Suprapubic skin (tissue), 4 donors: ENCODE measurements around the gene PLXNA2. TPM values are rescaled to one million over a fixed set of nuclear protein-coding genes. Genes with fewer than 3 reads are reported as not detected.

Source experiments
- DNase-seq, 2 donors: peaks; one replicate each; pipeline ENCODE4 v3.0.0-alpha.2; 2019; ENCODE audit warnings: low spot score in 2 of 2
- H3K27ac ChIP-seq: fragments of 200-600 bp; sonication (generic); one replicate; pipeline ENCODE4 v1.5.1; 2019
- H3K27me3 ChIP-seq: fragments of 200-600 bp; sonication (generic); one replicate; pipeline ENCODE4 v1.5.1; 2019
- H3K36me3 ChIP-seq: fragments of 200-600 bp; sonication (generic); one replicate; pipeline ENCODE4 v1.5.1; 2019
- H3K4me1 ChIP-seq: fragments of 200-600 bp; sonication (generic); one replicate; pipeline ENCODE4 v1.5.1; 2019
- H3K4me3 ChIP-seq: fragments of 200-600 bp; sonication (generic); one replicate; pipeline ENCODE4 v1.5.1; 2019; ENCODE audit warnings: mild to moderate bottlenecking
- H3K9me3 ChIP-seq: fragments of 200-600 bp; sonication (generic); one replicate; pipeline ENCODE4 v1.5.1; 2019
- EP300 ChIP-seq: sonication (generic); formaldehyde crosslinking; IDR thresholded peaks from one replicate; pipeline ENCODE4 v1.6.1; 2017; ENCODE audit warnings: antibody characterized with exemption
- POLR2A ChIP-seq, 2 donors: fragments of 450-650 bp; IDR thresholded peaks; one replicate each; pipeline ENCODE4 v1.6.1; 2017; ENCODE audit warnings: antibody characterized with exemption in 2 of 2, mild to moderate bottlenecking in 2 of 2, moderate library complexity in 2 of 2
- POLR2AphosphoS5 ChIP-seq, 3 donors: sonication (generic); formaldehyde crosslinking; IDR thresholded peaks; one replicate each; pipeline ENCODE4 v1.6.1; 2017; ENCODE audit warnings: antibody characterized with exemption in 3 of 3
- WGBS: methylation state at CpG from one replicate; pipeline ENCODE4 v1.1.5; 2018; 5-methylcytosine and 5-hydroxymethylcytosine counted together
- total RNA-seq, 4 donors: library from RNA; depleted of rRNA; stranded (reverse); fragments of >200 nt; gene quantifications; one replicate each; pipeline ENCODE4 v1.1.0, GENCODE V29; 2016
- TF ChIP-seq, protein P1 (sequence below), 2 donors: fragments of 200-600 bp in 1 of 2; fragments of 450-650 bp in 1 of 2; sonication (generic) in 1 of 2; IDR thresholded peaks; one replicate each; pipeline ENCODE4 v1.5.1; 2016 to 2019; ENCODE audit warnings: antibody characterized with exemption in 2 of 2, mild to moderate bottlenecking in 1 of 2, moderate library complexity in 1 of 2

The PLXNA2 gene
- total RNA-seq, 4 donors from 2014 or later, result 35.3 to 53.9 (median 45.7) TPM

GRCh38 chr1:208161656-208162375 lies 82.4 kb downstream of the PLXNA2 start:
- Histone ChIP-seq H3K36me3 (no peaks in the 10 kb centered on the region), H3K9me3 (no peaks in the 10 kb centered on the region), H3K4me3 (no peak overlapping the region), H3K27ac (peak overlapping the region; percentile 20), H3K4me1 (peaks cover 52% of the 10 kb centered on the region), H3K27me3 (no peaks in the 10 kb centered on the region)
- 53% methylated on average over 6 of the region's 6 CpGs for WGBS
- TF ChIP-seq, protein P1, sequence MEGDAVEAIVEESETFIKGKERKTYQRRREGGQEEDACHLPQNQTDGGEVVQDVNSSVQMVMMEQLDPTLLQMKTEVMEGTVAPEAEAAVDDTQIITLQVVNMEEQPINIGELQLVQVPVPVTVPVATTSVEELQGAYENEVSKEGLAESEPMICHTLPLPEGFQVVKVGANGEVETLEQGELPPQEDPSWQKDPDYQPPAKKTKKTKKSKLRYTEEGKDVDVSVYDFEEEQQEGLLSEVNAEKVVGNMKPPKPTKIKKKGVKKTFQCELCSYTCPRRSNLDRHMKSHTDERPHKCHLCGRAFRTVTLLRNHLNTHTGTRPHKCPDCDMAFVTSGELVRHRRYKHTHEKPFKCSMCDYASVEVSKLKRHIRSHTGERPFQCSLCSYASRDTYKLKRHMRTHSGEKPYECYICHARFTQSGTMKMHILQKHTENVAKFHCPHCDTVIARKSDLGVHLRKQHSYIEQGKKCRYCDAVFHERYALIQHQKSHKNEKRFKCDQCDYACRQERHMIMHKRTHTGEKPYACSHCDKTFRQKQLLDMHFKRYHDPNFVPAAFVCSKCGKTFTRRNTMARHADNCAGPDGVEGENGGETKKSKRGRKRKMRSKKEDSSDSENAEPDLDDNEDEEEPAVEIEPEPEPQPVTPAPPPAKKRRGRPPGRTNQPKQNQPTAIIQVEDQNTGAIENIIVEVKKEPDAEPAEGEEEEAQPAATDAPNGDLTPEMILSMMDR (IDR thresholded peaks at IDR 0.05), result no peak
- TF ChIP-seq EP300 (no peak), POLR2A (IDR thresholded peaks at IDR 0.05) (no peak), POLR2AphosphoS5 (IDR thresholded peaks at IDR 0.05) (no peak)
- DNase-seq, result no peak

DNA sequence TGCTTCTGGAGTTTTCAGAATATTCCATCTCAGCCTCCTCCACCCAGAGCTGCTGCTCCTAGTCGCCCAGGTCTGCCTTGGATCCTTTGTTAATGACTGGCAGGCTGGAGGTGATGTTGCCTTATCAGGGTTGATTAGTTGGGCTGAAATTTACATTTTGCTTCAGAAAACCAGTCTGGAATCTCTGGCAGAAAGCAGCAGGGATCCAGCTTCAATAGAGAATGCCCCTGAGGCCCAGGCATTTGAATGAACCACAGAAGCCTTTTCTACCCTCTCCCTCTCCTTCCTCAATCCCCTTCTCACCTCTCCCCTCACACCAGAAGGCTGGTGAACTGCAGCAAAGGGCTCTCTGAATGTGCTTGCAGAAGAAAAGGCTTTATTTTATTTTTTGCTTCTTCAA lies 83.2 kb downstream of the PLXNA2 start:
- Histone ChIP-seq H3K4me1 (peaks cover 48% of the 10 kb centered on the region), H3K9me3 (no peaks in the 10 kb centered on the region), H3K27ac (no peak overlapping the region), H3K4me3 (no peak overlapping the region), H3K36me3 (no peaks in the 10 kb centered on the region), H3K27me3 (no peaks in the 10 kb centered on the region)
- no peak for DNase-seq
- WGBS, result 85% methylated on average over 1 of the region's 1 CpG
- no peak for TF ChIP-seq POLR2A (IDR thresholded peaks at IDR 0.05)
- no peak for TF ChIP-seq EP300
- TF ChIP-seq, protein P1 (IDR thresholded peaks at IDR 0.05), result no peak
- TF ChIP-seq POLR2AphosphoS5 (IDR thresholded peaks at IDR 0.05), result no peak

DNA sequence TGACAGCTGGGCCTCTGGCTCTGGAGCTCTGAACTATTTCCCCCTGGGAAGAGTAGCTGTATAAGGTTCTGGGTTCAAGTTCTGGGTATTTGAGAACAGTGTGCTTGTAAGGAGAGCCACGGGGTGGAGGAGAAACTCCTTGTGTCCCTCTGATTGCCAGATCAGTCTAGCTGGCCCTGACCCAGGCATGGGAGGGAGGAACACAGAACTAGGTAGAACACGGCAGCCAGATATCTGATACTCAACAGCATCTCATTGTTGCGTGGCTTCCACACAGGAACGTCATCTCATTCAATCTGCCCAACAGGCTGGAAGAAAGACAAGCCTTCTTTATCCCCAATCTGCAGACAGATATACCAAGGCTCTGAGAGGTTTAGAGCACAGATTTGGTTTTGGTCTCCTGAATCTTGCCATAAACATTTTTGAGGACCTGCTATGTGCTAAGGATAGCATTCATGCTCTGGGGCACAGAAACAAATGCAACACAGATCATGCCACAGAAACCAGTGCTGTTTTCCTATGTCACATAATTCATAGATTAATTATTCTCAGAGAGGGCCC lies 83.8 kb downstream of the PLXNA2 start:
- Histone ChIP-seq H3K4me3 (no peak overlapping the region), H3K27me3 (no peaks in the 10 kb centered on the region), H3K36me3 (no peaks in the 10 kb centered on the region), H3K4me1 (peaks cover 46% of the 10 kb centered on the region), H3K9me3 (no peaks in the 10 kb centered on the region), H3K27ac (no peak overlapping the region)
- no peak for DNase-seq
- 82% methylated on average over 4 of the region's 4 CpGs for WGBS
- TF ChIP-seq POLR2A (IDR thresholded peaks at IDR 0.05) (no peak), POLR2AphosphoS5 (IDR thresholded peaks at IDR 0.05) (no peak), EP300 (no peak)
- TF ChIP-seq, protein P1 (IDR thresholded peaks at IDR 0.05), result no peak

- 90% methylated on average over 9 of the region's 11 CpGs for WGBS
- no peaks in the 10 kb centered on the region for H3K27me3 ChIP-seq
- no peak overlapping the region for H3K4me3 ChIP-seq
- no peak for DNase-seq
- no peaks in the 10 kb centered on the region for H3K36me3 ChIP-seq
- H3K9me3 ChIP-seq, result no peaks in the 10 kb centered on the region
- peaks cover 52% of the 10 kb centered on the region for H3K4me1 ChIP-seq
- TF ChIP-seq POLR2A (IDR thresholded peaks at IDR 0.05) (no peak), POLR2AphosphoS5 (IDR thresholded peaks at IDR 0.05) (no peak), EP300 (no peak)
- TF ChIP-seq, protein P1 (IDR thresholded peaks at IDR 0.05), result no peak
- no peak overlapping the region for H3K27ac ChIP-seq
Measured at GRCh38 chr1:208159555-208160258, 84.5 kb downstream of the PLXNA2 start.
